ENCODE measurements around the gene RUNX2. TPM values are rescaled to one million over a fixed set of nuclear protein-coding genes. Genes with fewer than 3 reads are reported as not detected.

Gene RUNX2
- total RNA-seq, 1 experiment from 2014 or later, result 3.8 TPM

- TF ChIP-seq EZH2 (IDR thresholded peaks at IDR 0.05; ENCODE audit: low read length, unreplicated experiment), result no peak
- no peak for TF ChIP-seq CTCF (conservative IDR thresholded peaks at IDR 0.05; ENCODE audit: low read depth, low read length)
- no peak for TF ChIP-seq EZH2phosphoT487 (IDR thresholded peaks at IDR 0.05; ENCODE audit: borderline replicate concordance, low read length)
- no peak overlapping the region for H3K4me3 ChIP-seq (ENCODE audit: low read length)
- H3K27ac ChIP-seq (ENCODE audit: low read length), result no peak overlapping the region
- no peaks in the 10 kb centered on the region for H3F3A ChIP-seq (ENCODE audit: low read length, unreplicated experiment)
- H3K9me2 ChIP-seq (replicated peaks; ENCODE audit: low read length), result no peaks in the 10 kb centered on the region
- no peak overlapping the region for H3K9ac ChIP-seq (ENCODE audit: low read length)
- peaks cover 8% of the 10 kb centered on the region for H3K4me1 ChIP-seq (ENCODE audit: insufficient read depth, low read length)
- ATAC-seq (no peak), DNase-seq (no peak)
- POLR2A ChIA-PET (ENCODE audit: unreplicated experiment), result no interaction called here
- no peaks in the 10 kb centered on the region for H3K27me3 ChIP-seq (ENCODE audit: low read length)
- H3K36me3 ChIP-seq (ENCODE audit: low read depth, low read length), result peaks cover 15% of the 10 kb centered on the region; the same call in 1 of the 2 replicates
- H3K4me2 ChIP-seq (ENCODE audit: low read length), result no peak overlapping the region
- CTCF ChIA-PET, result no interaction called here
- intact Hi-C loops (cut with micrococcal nuclease), result no loop called here
- no peaks in the 10 kb centered on the region for H3K9me3 ChIP-seq (ENCODE audit: low read length)
- no TSS peak for BruUV-seq (replicated peaks)
- no peaks in the 10 kb centered on the region for H4K20me1 ChIP-seq (ENCODE audit: low read length)
- no peak overlapping the region for H2AFZ ChIP-seq (ENCODE audit: low read length)
- no peaks in the 10 kb centered on the region for H3K79me2 ChIP-seq (ENCODE audit: low read length)
These were observed 170.5 kb downstream of the RUNX2 start for GRCh38 chr6:45498591-45498990.

GRCh38 chr6:45500924-45501816 is 173.0 kb downstream of the RUNX2 start:
- Histone ChIP-seq H3K4me1 (ENCODE audit: insufficient read depth, low read length) (peaks cover 24% of the 10 kb centered on the region), H3K27ac (ENCODE audit: low read length) (no peak overlapping the region), H4K20me1 (ENCODE audit: low read length) (no peaks in the 10 kb centered on the region), H3K27me3 (ENCODE audit: low read length) (no peaks in the 10 kb centered on the region), H3K4me2 (ENCODE audit: low read length) (no peak overlapping the region), H3K9ac (ENCODE audit: low read length) (no peak overlapping the region), H3F3A (ENCODE audit: low read length, unreplicated experiment) (no peaks in the 10 kb centered on the region), H3K4me3 (ENCODE audit: low read length) (no peak overlapping the region), H2AFZ (ENCODE audit: low read length) (no peak overlapping the region), H3K36me3 (ENCODE audit: low read depth, low read length) (peaks cover 13% of the 10 kb centered on the region), H3K79me2 (ENCODE audit: low read length) (0 out of 2 replicates have a peak, but pooled peaks cover 4% of the 10 kb centered on the region), H3K9me2 (replicated peaks; ENCODE audit: low read length) (no peaks in the 10 kb centered on the region), H3K9me3 (ENCODE audit: low read length) (no peaks in the 10 kb centered on the region)
- ATAC-seq, result no peak
- ChIA-PET CTCF (interaction anchor here (0.6 kb wide), 1 partner anchor 422 kb away, joined by 4 read pairs; no protein-coding TSS in a partner anchor), POLR2A (ENCODE audit: unreplicated experiment) (no interaction called here)
- TF ChIP-seq EZH2 (IDR thresholded peaks at IDR 0.05; ENCODE audit: low read length, unreplicated experiment) (no peak), CTCF (conservative IDR thresholded peaks at IDR 0.05; ENCODE audit: low read depth, low read length) (0 out of 2 replicates have a peak, but pooled peaks have one; percentile 19)
- intact Hi-C loops (cut with micrococcal nuclease), result loop anchor here (10.0 kb wide), 1 partner anchor 104 kb away; no protein-coding TSS in a partner anchor
- DNase-seq, result no peak
- BruUV-seq (replicated peaks), result no TSS peak

- no peak for ATAC-seq
- BruUV-seq (replicated peaks), result no TSS peak
- H3K9ac ChIP-seq (ENCODE audit: low read length), result no peak overlapping the region
- intact Hi-C loops (cut with micrococcal nuclease), result loop anchor here (10.0 kb wide), 1 partner anchor 102 kb away; no protein-coding TSS in a partner anchor
- no peaks in the 10 kb centered on the region for H3K27me3 ChIP-seq (ENCODE audit: low read length)
- H3K4me3 ChIP-seq (ENCODE audit: low read length), result no peak overlapping the region
- no peaks in the 10 kb centered on the region for H4K20me1 ChIP-seq (ENCODE audit: low read length)
- no peaks in the 10 kb centered on the region for H3F3A ChIP-seq (ENCODE audit: low read length, unreplicated experiment)
- peaks cover 35% of the 10 kb centered on the region for H3K4me1 ChIP-seq (ENCODE audit: insufficient read depth, low read length)
- H2AFZ ChIP-seq (ENCODE audit: low read length), result no peak overlapping the region
- ChIA-PET POLR2A (ENCODE audit: unreplicated experiment) (interaction anchor here (0.6 kb wide), 1 partner anchor 112 kb away, joined by 3 read pairs; no protein-coding TSS in a partner anchor), CTCF (no interaction called here)
- 0 out of 2 replicates have a peak, but pooled peaks cover 4% of the 10 kb centered on the region for H3K79me2 ChIP-seq (ENCODE audit: low read length)
- H3K36me3 ChIP-seq (ENCODE audit: low read depth, low read length), result peaks cover 13% of the 10 kb centered on the region
- no peaks in the 10 kb centered on the region for H3K9me2 ChIP-seq (replicated peaks; ENCODE audit: low read length)
- no peak overlapping the region for H3K4me2 ChIP-seq (ENCODE audit: low read length)
- no peak for DNase-seq
- no peak overlapping the region for H3K27ac ChIP-seq (ENCODE audit: low read length)
- no peaks in the 10 kb centered on the region for H3K9me3 ChIP-seq (ENCODE audit: low read length)
- TF ChIP-seq EZH2 (IDR thresholded peaks at IDR 0.05; ENCODE audit: low read length, unreplicated experiment) (no peak), EZH2phosphoT487 (IDR thresholded peaks at IDR 0.05; ENCODE audit: borderline replicate concordance, low read length) (no peak), CTCF (conservative IDR thresholded peaks at IDR 0.05; ENCODE audit: low read depth, low read length) (no peak)
These were observed 174.3 kb downstream of the RUNX2 start for GRCh38 chr6:45502456-45502855.

Measured in PC-3 (cell line).